HG02943 (cell line): Measurements from ENCODE around the gene ZFP57.
A peak's percentile ranks its signal among the peaks of the same experiment; 100 is the strongest.

Experiments used
- ATAC-seq: cut with Tn5 transposase; IDR thresholded peaks from one replicate; pipeline ENCODE4 v1.9.1; 2021; ENCODE audit warnings: mild to moderate bottlenecking, low read depth, moderate library complexity; ENCODE audit not compliant: unreplicated experiment

The ZFP57 gene

GRCh38 chr6:29656798-29657197, 24.2 kb downstream of the ZFP57 start, which contains the start of gene MOG:
TSS of gene MOG (plus strand) at chr6:29657092. CDS start at chr6:29657210, 118 bp downstream.
- ATAC-seq = no peak

- no peak for ATAC-seq
These were observed 24.8 kb downstream of the ZFP57 start for GRCh38 chr6:29656157-29656556.

GRCh38 chr6:29655658-29656057, 25.3 kb downstream of the ZFP57 start:
- ATAC-seq = no peak

GRCh38 chr6:29653452-29654038, 27.4 kb downstream of the ZFP57 start:
- no peak for ATAC-seq

- no peak for ATAC-seq
These were observed 28.8 kb downstream of the ZFP57 start for GRCh38 chr6:29652198-29652584.

GRCh38 chr6:29651413-29652197, 29.3 kb downstream of the ZFP57 start:
- ATAC-seq = no peak

GRCh38 chr6:29649701-29650673, 31.0 kb downstream of the ZFP57 start:
- peak; percentile 89 for ATAC-seq

- no peak for ATAC-seq
These were observed 32.9 kb downstream of the ZFP57 start for GRCh38 chr6:29647927-29648642.

- no peak for ATAC-seq
These were observed 39.4 kb downstream of the ZFP57 start for GRCh38 chr6:29641430-29642148.

- ATAC-seq = no peak
These were observed 43.7 kb downstream of the ZFP57 start for GRCh38 chr6:29637247-29637646.

- no peak for ATAC-seq
These were observed 47.4 kb downstream of the ZFP57 start for GRCh38 chr6:29633534-29633905.

GRCh38 chr6:29632789-29633533, 48.0 kb downstream of the ZFP57 start, which contains the start of gene GABBR1:
TSS of gene GABBR1 (minus strand) at chr6:29633183. CDS start at chr6:29632385, 798 bp downstream.
- ATAC-seq = no peak

GRCh38 chr6:29631860-29632731, 48.9 kb downstream of the ZFP57 start:
- ATAC-seq = no peak

GRCh38 chr6:29631209-29631810, 49.6 kb downstream of the ZFP57 start:
- no peak for ATAC-seq

GRCh38 chr6:29630315-29630714, 50.6 kb downstream of the ZFP57 start:
- ATAC-seq = no peak

GRCh38 chr6:29629571-29629970, 51.4 kb downstream of the ZFP57 start:
- ATAC-seq = no peak

- ATAC-seq = no peak
These were observed 52.3 kb downstream of the ZFP57 start for GRCh38 chr6:29628419-29629281.
